HG03378 (cell line): Measurements from ENCODE around the gene ACTR3.

Experiments used
- ATAC-seq: cut with Tn5 transposase; IDR thresholded peaks from one replicate; pipeline ENCODE4 v1.9.1; 2021; ENCODE audit warnings: mild to moderate bottlenecking, moderate library complexity; ENCODE audit not compliant: unreplicated experiment

The ACTR3 gene

GRCh38 chr2:113965228-113965627 lies 75.3 kb downstream of the ACTR3 start:
- ATAC-seq: no peak

GRCh38 chr2:113965644-113966043 lies 75.8 kb downstream of the ACTR3 start:
- peak; percentile 81 for ATAC-seq

DNA sequence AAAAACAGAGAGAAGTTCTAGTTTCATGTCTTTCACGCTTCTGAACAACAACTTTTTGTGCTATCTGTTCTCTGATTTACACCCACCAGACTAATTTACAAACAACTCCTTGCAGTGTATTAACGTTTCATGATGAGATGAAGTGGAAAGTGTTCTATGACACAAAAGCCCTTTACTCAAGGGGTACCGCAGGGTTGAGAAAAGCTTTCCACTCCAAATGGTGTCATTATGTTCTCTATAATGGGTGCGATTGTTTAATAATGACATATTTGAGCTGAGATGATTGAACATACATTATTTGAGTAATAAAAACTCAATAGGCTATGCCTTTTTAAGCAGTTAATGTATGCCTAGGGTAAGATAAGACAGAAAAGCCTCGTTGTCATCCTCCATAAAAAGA lies 76.3 kb downstream of the ACTR3 start:
- ATAC-seq: no peak

GRCh38 chr2:113966832-113967231 lies 76.9 kb downstream of the ACTR3 start:
- ATAC-seq: peak; percentile 56

DNA sequence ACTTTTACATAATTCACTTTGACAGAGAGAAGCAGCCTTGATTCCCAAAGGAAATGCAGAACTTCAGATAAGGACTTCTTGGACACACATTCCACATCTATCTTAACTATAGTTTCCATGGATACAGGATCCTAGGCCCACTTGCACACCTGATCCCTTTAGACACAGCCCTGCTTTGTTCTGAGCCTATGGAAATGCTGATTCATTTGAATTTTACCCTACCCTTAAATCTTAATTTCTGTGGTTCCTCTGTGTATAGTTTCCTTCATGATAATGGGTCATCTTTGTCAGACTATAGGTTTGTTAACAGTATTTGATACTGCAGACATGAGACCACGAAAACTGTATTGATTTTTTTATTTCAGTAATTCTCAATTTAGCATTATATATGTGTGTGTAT lies 77.4 kb downstream of the ACTR3 start:
- ATAC-seq: no peak

DNA sequence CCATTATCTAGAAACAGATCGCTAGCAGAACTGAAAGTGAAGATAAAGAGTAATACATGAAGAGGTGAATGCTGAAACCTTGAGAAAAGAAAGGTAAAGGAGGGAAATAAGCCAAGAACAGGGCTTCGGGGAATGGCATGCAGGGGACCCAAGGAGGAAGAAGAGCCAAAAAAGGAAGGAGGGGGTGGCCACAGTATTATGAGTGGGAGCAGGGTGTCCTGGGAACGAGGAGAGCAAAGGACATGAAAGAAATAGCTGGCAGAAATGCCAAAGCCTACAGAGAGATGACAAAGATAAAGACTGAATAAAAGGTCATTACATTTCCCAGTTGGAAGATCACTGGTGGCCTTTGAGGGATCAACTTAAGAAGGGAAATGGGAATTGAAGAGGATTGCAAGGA lies 82.9 kb downstream of the ACTR3 start:
- ATAC-seq: no peak

- ATAC-seq: no peak
These were observed 83.9 kb downstream of the ACTR3 start for GRCh38 chr2:113973810-113974209.

DNA sequence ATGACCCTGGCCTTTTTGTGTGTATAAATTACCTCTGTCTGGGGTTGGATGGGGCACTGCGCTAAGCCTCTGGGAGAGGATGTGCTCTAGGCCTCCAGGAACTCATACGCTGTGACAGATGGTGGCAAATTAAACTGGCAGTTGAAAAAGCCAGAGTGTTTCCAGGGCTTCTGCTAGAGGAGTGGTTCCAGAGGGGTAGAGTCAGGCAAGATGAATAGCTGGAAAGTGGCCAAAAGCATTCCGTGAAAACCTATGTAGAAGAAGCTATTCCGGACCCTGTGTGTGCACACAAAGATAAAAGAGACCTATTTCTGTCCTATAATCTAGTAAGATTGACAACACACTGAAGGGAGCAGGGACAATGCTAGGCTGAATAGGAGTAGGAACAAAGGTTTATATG lies 84.8 kb downstream of the ACTR3 start:
- no peak for ATAC-seq

- ATAC-seq: no peak
These were observed 86.5 kb downstream of the ACTR3 start for GRCh38 chr2:113976277-113976928.

DNA sequence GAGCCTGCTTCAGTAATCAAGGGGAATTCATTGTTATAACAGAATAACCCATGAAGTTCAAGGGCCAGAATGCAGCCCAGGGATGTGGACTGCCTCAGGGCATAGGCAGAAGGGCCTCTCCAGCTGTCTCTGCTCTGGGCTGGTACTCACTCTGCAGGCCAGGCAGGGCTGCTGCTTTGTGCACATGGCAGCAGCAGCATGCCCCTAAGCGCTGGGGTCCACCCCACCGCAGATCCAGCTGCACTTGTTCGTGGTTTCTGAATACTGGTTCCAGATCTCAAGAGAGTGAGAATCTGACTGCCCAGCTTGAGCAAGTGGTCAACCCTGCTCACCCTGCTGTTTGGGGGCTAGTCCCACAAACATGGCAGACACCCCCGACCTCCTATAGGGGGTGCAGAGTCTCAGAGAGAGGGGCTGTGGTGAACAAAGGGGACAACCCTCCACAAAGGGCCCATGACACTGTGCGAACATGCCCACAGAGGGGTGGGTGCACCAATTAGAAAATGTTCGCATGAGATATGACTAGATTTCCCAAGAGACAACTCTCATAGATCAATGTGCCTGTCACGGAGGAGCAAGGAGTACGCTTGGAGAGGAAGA lies 87.3 kb downstream of the ACTR3 start:
- no peak for ATAC-seq

- no peak for ATAC-seq
These were observed 88.0 kb downstream of the ACTR3 start for GRCh38 chr2:113977660-113978523.

DNA sequence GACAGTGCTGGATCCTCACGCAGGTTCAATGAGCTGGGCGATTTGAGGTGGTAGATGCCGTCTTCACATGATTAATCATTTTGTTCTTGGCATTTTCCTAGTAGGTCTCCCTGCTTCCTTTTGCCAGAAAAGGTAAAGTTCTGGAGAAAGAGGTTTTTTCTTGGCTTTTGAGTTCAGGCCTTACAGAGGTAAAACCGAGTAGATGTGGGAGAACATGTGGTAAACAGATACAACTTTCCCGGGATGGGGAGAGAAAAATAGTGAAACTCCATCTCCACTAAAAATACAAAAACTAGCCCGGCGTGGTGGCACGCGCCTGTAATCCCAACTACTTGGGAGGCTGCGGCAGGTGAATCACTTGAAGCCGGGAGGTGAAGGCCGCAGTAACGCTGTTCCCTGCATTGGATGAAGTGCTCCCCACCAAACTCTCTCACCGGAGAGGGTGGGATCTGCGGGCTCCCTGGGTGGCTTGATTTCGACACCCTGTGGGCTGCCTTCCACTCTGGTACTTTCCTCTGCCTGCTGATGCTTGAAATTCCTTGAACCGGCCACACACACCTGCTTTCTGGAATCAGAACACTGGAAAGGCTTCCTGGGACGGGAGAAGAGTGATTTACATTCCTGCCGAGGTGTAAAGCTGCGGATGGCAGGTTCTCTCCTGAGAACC lies 88.8 kb downstream of the ACTR3 start:
- no peak for ATAC-seq

- ATAC-seq: no peak
These were observed 89.6 kb downstream of the ACTR3 start for GRCh38 chr2:113979191-113980128.

DNA sequence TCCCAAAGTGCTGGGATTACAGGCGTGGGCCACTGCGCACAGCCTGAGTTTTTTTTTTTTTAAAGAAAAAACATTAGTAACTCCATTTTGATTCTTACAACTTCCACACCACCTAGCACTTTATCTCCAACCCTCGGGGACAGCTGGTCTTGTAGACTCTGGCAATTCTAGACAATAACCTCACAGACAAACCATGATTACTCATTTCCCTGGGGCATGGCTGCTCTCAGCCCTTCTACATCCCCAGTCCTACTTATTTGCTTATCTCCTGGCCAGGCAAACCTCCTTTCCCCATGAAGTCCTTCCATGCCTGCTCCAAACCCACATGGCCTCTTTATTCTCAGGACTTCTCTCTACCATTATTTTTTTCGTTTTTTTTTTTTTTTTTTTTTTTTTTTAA lies 91.1 kb downstream of the ACTR3 start:
- ATAC-seq: no peak

GRCh38 chr2:113981404-113982134 lies 91.7 kb downstream of the ACTR3 start:
- ATAC-seq: no peak

GRCh38 chr2:113985554-113986397 lies 95.9 kb downstream of the ACTR3 start:
- ATAC-seq: no peak

GRCh38 chr2:113986762-113987290 lies 96.9 kb downstream of the ACTR3 start:
- no peak for ATAC-seq

GRCh38 chr2:113992090-113992489 lies 102.2 kb downstream of the ACTR3 start:
- ATAC-seq: no peak
